ENCODE results near the gene PIH1D1.

Gene PIH1D1

DNA sequence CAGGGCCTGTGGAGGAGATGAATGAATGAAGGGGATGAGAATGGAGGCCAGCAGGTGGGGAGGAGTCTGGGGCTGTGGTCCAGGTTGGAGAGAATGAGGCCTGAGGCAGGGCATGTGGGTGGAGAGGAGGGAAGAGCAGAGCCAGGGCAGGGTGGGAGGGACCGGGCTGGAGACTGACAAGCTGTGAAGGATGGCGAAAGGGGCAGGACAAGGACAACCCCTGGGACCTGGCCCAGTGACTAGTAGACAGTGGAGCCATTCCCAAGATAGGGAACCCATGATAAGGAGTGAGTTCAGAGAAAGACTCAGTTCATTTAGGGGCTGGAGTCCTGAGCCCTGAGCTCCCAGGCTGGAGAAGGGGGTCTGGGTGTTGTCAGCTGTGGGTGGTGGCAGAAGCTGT is 31.4 kb downstream of the PIH1D1 start:
- H3K4me3 ChIP-seq (ENCODE audit: insufficient read length, low read depth): no peak overlapping the region
- no peaks in the 10 kb centered on the region for H3K36me3 ChIP-seq (ENCODE audit: insufficient read depth, insufficient read length, low read length)
- H3K27me3 ChIP-seq (ENCODE audit: insufficient read depth, insufficient read length): peaks cover 42% of the 10 kb centered on the region
- TF ChIP-seq ZNF274 (IDR thresholded peaks at IDR 0.05; ENCODE audit: low read depth, low read length) (no peak), YY1 (IDR thresholded peaks at IDR 0.05; ENCODE audit: insufficient read depth, insufficient read length) (no peak), SUZ12 (IDR thresholded peaks at IDR 0.05; ENCODE audit: extremely low read depth, insufficient read depth, insufficient read length) (no peak)
- no peaks in the 10 kb centered on the region for H3K9me3 ChIP-seq (ENCODE audit: insufficient read depth, low read length)
- no peak for DNase-seq (ENCODE audit: low read depth, low spot score)
- H3K9ac ChIP-seq (ENCODE audit: insufficient read length, low read depth): no peak overlapping the region
- peaks cover 16% of the 10 kb centered on the region for H3K4me1 ChIP-seq (ENCODE audit: insufficient read depth, insufficient read length)

DNA sequence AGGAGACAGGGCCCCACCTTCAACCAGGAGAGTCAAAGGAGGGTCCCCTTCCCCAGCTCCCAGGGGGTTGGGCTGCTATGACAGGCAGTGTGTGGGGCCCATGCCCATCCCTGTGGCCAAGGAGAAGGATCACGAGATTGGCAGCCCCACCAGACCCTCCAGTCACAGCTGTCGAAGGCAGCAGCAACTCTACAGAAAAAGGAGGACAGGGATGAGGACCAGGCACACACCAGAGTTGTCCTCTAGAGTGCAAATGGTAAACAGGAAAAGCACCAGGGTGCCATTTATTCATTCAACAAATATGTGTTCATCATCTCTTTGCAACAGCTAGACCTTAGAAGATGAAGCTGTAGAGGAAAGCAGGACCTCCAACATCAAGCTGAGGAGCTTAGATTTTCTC is 32.4 kb downstream of the PIH1D1 start:
- Histone ChIP-seq H3K27me3 (ENCODE audit: insufficient read depth, insufficient read length) (peaks cover 31% of the 10 kb centered on the region), H3K36me3 (ENCODE audit: insufficient read depth, insufficient read length, low read length) (no peaks in the 10 kb centered on the region), H3K4me1 (ENCODE audit: insufficient read depth, insufficient read length) (peaks cover 18% of the 10 kb centered on the region), H3K4me3 (ENCODE audit: insufficient read length, low read depth) (no peak overlapping the region), H3K9ac (ENCODE audit: insufficient read length, low read depth) (no peak overlapping the region), H3K9me3 (ENCODE audit: insufficient read depth, low read length) (no peaks in the 10 kb centered on the region)
- no peak for DNase-seq (ENCODE audit: low read depth, low spot score)
- TF ChIP-seq SUZ12 (IDR thresholded peaks at IDR 0.05; ENCODE audit: extremely low read depth, insufficient read depth, insufficient read length): no peak
- TF ChIP-seq YY1 (IDR thresholded peaks at IDR 0.05; ENCODE audit: insufficient read depth, insufficient read length): no peak
- no peak for TF ChIP-seq ZNF274 (IDR thresholded peaks at IDR 0.05; ENCODE audit: low read depth, low read length)

DNA sequence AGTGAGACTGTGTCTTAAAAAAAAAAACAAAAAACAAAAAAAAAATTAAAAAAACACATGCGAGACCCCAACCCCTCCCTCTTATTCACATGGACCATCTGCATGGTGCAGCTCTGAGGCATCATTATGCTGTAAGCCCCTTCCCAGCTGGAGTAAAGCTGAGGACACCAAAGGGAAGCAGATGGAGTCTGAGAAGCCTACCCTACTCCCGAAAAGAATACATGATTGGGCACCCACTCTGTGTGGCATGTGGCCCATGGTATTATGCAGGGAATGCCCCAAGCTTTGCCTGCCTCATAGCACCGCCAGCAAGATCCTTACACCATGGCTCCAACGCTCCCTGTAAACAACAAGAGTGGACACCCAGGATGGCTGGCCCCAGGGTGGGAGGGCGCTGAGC is 33.1 kb downstream of the PIH1D1 start:
- Histone ChIP-seq H3K9ac (ENCODE audit: insufficient read length, low read depth) (no peak overlapping the region), H3K27me3 (ENCODE audit: insufficient read depth, insufficient read length) (peaks cover 25% of the 10 kb centered on the region), H3K4me1 (ENCODE audit: insufficient read depth, insufficient read length) (peaks cover 20% of the 10 kb centered on the region), H3K4me3 (ENCODE audit: insufficient read length, low read depth) (no peak overlapping the region), H3K9me3 (ENCODE audit: insufficient read depth, low read length) (no peaks in the 10 kb centered on the region), H3K36me3 (ENCODE audit: insufficient read depth, insufficient read length, low read length) (no peaks in the 10 kb centered on the region)
- no peak for TF ChIP-seq YY1 (IDR thresholded peaks at IDR 0.05; ENCODE audit: insufficient read depth, insufficient read length)
- no peak for TF ChIP-seq SUZ12 (IDR thresholded peaks at IDR 0.05; ENCODE audit: extremely low read depth, insufficient read depth, insufficient read length)
- no peak for TF ChIP-seq ZNF274 (IDR thresholded peaks at IDR 0.05; ENCODE audit: low read depth, low read length)
- DNase-seq (ENCODE audit: low read depth, low spot score): no peak

DNA sequence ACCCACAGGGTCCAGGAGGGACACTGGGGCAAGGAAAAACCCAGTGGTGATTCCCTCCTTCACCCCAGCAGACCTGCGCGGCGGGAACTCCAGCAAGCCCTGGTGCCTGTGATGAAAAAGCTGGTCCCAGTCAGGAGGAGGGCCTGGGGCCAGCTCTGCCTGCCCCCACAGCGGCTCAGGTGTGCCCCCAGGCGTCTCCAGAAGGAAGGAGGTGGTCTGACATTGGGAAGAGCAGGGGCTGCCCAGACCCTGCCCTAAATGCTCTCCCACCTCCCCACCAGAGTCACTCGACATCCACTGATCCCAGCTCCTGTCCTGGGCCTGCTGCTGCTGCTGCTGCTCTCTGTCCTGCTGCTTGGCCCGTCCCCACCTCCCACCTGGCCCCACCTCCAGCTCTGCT is 34.5 kb downstream of the PIH1D1 start:
- Histone ChIP-seq H3K27me3 (ENCODE audit: insufficient read depth, insufficient read length) (peaks cover 11% of the 10 kb centered on the region), H3K4me3 (ENCODE audit: insufficient read length, low read depth) (no peak overlapping the region), H3K9me3 (ENCODE audit: insufficient read depth, low read length) (no peaks in the 10 kb centered on the region), H3K9ac (ENCODE audit: insufficient read length, low read depth) (peak overlapping the region; percentile 42), H3K36me3 (ENCODE audit: insufficient read depth, insufficient read length, low read length) (no peaks in the 10 kb centered on the region), H3K4me1 (ENCODE audit: insufficient read depth, insufficient read length) (peaks cover 25% of the 10 kb centered on the region)
- no peak for TF ChIP-seq ZNF274 (IDR thresholded peaks at IDR 0.05; ENCODE audit: low read depth, low read length)
- no peak for TF ChIP-seq YY1 (IDR thresholded peaks at IDR 0.05; ENCODE audit: insufficient read depth, insufficient read length)
- no peak for TF ChIP-seq SUZ12 (IDR thresholded peaks at IDR 0.05; ENCODE audit: extremely low read depth, insufficient read depth, insufficient read length)
- no peak for DNase-seq (ENCODE audit: low read depth, low spot score)

DNA sequence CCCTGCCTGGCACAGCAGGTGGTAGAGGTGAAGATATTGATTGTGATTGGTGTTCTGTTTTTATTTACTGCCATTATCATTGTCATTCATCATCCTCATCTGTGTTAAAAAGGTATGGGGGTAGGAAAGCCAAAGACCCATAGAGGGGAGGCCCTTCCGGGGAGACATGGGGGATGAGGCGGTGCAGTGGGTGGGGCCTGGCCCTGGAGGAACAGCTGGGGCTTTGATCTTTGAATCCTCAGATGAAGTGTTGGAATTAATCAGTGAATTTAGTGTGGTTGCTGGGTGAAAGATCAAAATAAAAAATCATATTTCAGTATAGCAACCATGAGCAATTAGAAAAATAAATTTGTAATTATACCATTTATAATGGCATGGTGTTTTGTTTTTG is 35.8 kb downstream of the PIH1D1 start:
- Histone ChIP-seq H3K9me3 (ENCODE audit: insufficient read depth, low read length) (no peaks in the 10 kb centered on the region), H3K36me3 (ENCODE audit: insufficient read depth, insufficient read length, low read length) (no peaks in the 10 kb centered on the region), H3K4me1 (ENCODE audit: insufficient read depth, insufficient read length) (peaks cover 25% of the 10 kb centered on the region), H3K27me3 (ENCODE audit: insufficient read depth, insufficient read length) (no peaks in the 10 kb centered on the region), H3K9ac (ENCODE audit: insufficient read length, low read depth) (peak overlapping the region; percentile 15), H3K4me3 (ENCODE audit: insufficient read length, low read depth) (no peak overlapping the region)
- DNase-seq (ENCODE audit: low read depth, low spot score): no peak
- no peak for TF ChIP-seq YY1 (IDR thresholded peaks at IDR 0.05; ENCODE audit: insufficient read depth, insufficient read length)
- TF ChIP-seq SUZ12 (IDR thresholded peaks at IDR 0.05; ENCODE audit: extremely low read depth, insufficient read depth, insufficient read length): no peak

DNA sequence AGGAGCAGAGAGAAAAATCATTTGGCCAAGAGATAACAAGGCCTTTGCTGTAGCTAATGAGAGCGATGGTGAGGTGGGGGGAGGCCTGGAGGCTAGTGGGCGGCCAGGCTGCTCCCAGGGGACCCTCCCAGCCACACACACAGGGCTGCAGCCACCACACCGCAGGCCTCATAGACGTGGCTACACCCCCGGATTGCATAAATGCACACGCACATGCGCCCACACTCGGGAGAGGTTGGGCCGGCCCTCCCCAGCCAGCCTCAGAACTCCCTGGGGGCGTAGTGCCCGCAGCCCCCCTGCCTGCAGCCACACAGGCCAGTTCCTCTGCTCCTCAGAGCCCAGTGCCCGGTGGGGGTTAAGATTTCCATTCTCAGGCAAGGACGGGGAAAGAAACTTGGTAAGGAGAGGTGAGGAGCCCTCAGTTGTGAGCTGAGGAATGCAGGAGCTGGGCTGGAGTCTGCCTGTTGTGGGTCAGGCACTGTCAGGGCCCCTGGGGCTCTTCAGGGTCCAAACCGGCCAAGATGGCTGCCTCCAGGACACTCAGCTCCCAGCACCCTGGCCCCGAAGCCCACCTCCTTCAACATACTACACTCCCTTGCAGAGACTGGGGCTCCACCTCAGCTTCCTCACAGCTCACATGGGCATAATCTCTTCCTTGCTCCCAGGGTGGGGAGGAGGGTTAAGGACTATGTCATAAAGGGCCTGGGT is 36.4 kb downstream of the PIH1D1 start:
- H3K27me3 ChIP-seq (ENCODE audit: insufficient read depth, insufficient read length): no peaks in the 10 kb centered on the region
- H3K9ac ChIP-seq (ENCODE audit: insufficient read length, low read depth): peak overlapping the region; percentile 15
- TF ChIP-seq ZNF274 (IDR thresholded peaks at IDR 0.05; ENCODE audit: low read depth, low read length): no peak
- TF ChIP-seq SUZ12 (IDR thresholded peaks at IDR 0.05; ENCODE audit: extremely low read depth, insufficient read depth, insufficient read length): no peak
- TF ChIP-seq YY1 (IDR thresholded peaks at IDR 0.05; ENCODE audit: insufficient read depth, insufficient read length): no peak
- H3K9me3 ChIP-seq (ENCODE audit: insufficient read depth, low read length): no peaks in the 10 kb centered on the region
- H3K36me3 ChIP-seq (ENCODE audit: insufficient read depth, insufficient read length, low read length): no peaks in the 10 kb centered on the region
- no peak overlapping the region for H3K4me3 ChIP-seq (ENCODE audit: insufficient read length, low read depth)
- no peak for DNase-seq (ENCODE audit: low read depth, low spot score)
- peaks cover 22% of the 10 kb centered on the region for H3K4me1 ChIP-seq (ENCODE audit: insufficient read depth, insufficient read length)

DNA sequence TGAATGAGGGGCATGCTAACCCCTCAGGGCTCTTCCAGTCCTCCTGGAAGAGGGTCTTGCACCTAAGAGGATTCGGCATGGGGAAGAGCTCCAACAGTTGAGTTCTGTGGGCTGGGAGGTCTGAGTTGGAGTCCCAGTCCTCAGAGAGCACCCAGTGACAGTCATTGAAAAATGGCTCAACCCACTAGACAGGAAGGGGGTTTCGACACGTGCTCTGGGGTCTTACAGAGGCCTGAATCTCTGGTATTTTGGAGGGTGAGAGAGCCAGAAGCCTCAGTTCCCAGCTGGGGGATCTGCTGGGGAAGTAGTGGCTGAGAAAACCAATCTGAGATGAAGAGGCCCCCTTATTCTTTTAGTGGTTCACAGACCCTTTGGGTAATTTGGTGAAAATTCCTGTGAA is 37.4 kb downstream of the PIH1D1 start:
- Histone ChIP-seq H3K4me3 (ENCODE audit: insufficient read length, low read depth) (no peak overlapping the region), H3K9me3 (ENCODE audit: insufficient read depth, low read length) (no peaks in the 10 kb centered on the region), H3K36me3 (ENCODE audit: insufficient read depth, insufficient read length, low read length) (no peaks in the 10 kb centered on the region), H3K4me1 (ENCODE audit: insufficient read depth, insufficient read length) (peaks cover 21% of the 10 kb centered on the region), H3K9ac (ENCODE audit: insufficient read length, low read depth) (no peak overlapping the region), H3K27me3 (ENCODE audit: insufficient read depth, insufficient read length) (no peaks in the 10 kb centered on the region)
- no peak for DNase-seq (ENCODE audit: low read depth, low spot score)
- TF ChIP-seq ZNF274 (IDR thresholded peaks at IDR 0.05; ENCODE audit: low read depth, low read length) (no peak), YY1 (IDR thresholded peaks at IDR 0.05; ENCODE audit: insufficient read depth, insufficient read length) (no peak), SUZ12 (IDR thresholded peaks at IDR 0.05; ENCODE audit: extremely low read depth, insufficient read depth, insufficient read length) (no peak)

Measured in NT2/D1 (cell line).